HFF-Myc (cell line): ENCODE data around the gene GTSE1.

Experiments used
- DNase-seq: peaks from one replicate; pipeline ENCODE4 v3.0.0-alpha.2; 2011; ENCODE audit warnings: low read depth; ENCODE audit errors: extremely low read depth
- H3K4me3 ChIP-seq: replicated peaks from 2 replicates; pipeline ENCODE4 v1.5.1; 2011; ENCODE audit warnings: low read depth, mild to moderate bottlenecking, control low read depth, low read length
- TF ChIP-seq, protein P1 (sequence below): IDR thresholded peaks from 2 replicates; pipeline ENCODE4 v1.5.1; 2012; ENCODE audit warnings: mild to moderate bottlenecking, low read depth, low read length, control low read depth; ENCODE audit errors: missing control alignments

Gene GTSE1

DNA sequence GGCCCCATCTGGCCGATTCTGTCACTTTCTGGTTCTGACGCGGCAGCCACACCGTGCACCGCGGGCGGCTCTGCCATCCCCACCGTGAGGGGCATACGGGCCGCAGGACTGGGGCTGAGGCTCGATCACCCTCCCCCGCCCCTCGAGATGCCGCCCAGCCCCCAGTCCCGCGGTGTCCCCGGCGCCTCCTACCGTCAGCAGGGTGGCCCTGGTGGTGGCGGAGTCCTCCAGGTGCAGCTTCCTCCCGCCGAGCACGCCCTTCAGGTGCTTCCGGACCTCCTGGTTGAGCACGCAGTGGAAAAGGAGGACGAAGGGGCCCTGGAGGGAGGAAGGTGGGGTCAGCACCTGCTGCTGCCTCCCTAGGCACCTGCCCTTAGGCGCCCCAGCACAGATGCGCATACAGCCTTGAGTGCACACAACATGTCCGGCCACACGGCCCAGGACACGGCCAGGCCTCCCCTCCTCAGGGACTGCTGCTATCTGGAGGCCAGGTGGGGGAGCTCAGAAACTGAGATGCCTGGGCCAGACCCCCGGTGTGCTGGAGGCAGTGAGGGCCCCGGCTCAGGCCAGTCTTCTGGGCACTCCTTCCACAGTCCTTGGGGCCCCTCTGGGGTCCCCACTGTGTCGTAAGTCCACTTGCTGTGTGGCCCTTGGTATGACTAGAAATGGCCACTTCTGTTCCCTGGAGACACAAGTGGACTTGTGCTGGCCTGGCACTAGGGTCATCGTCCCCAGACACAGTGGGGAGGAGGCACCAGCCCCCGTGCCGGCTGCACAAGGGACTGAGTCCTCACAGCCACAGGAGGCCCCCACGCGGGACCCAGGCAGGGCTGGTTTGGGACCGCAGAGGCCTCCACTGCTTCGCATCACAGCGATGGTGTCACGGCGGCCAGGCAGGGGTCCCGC lies 70.4 kb downstream of the GTSE1 start:
- no peak for DNase-seq
- H3K4me3 ChIP-seq = no peak overlapping the region
- TF ChIP-seq, protein P1, sequence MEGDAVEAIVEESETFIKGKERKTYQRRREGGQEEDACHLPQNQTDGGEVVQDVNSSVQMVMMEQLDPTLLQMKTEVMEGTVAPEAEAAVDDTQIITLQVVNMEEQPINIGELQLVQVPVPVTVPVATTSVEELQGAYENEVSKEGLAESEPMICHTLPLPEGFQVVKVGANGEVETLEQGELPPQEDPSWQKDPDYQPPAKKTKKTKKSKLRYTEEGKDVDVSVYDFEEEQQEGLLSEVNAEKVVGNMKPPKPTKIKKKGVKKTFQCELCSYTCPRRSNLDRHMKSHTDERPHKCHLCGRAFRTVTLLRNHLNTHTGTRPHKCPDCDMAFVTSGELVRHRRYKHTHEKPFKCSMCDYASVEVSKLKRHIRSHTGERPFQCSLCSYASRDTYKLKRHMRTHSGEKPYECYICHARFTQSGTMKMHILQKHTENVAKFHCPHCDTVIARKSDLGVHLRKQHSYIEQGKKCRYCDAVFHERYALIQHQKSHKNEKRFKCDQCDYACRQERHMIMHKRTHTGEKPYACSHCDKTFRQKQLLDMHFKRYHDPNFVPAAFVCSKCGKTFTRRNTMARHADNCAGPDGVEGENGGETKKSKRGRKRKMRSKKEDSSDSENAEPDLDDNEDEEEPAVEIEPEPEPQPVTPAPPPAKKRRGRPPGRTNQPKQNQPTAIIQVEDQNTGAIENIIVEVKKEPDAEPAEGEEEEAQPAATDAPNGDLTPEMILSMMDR = no peak

DNA sequence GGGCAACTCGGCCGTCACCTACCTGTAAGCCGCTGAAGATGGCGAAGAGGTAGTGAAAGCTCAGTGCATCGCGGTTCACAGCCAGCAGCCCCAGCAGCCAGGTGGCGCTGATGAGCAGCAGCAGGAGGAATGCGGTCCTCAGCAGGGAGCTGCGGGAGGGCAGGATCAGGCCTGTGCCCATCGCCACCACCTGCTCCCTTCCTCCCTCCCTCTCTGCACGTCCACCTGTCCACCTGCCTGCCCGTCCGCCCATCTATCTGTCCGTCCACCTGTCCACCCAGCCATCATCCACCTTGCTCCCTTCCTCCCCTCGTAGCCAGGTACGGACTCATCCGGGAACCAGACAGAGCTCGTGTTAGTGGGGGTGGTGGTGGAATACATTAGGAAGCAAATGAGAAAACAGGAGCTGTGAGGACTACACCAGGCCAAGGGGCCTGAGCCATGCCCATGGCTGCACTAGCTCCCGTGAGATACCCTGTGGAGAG lies 71.1 kb downstream of the GTSE1 start:
- TF ChIP-seq, protein P1 = peak; percentile 91
- no peak overlapping the region for H3K4me3 ChIP-seq
- DNase-seq = no peak

DNA sequence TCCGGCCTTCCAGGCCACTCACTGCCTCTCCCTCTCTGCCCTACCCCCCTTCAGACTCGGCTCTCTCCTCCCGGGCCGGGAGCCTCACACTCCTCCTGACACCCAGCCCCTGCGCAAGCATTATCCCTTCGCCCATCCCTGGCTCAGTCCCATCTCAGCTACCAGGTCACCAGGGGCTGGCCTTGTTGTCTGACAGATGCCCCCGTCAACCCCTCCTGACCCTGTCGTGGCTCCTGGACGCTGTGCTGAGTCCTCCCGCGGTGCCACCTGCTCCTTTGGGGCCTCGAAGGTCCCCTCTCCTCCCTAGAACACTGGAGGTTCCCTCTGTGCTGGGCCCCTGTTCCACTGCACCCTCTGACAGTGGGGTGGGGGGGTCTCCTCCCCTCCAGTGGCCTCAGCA lies 71.8 kb downstream of the GTSE1 start:
- no peak for DNase-seq
- TF ChIP-seq, protein P1 = no peak
- H3K4me3 ChIP-seq = no peak overlapping the region

DNA sequence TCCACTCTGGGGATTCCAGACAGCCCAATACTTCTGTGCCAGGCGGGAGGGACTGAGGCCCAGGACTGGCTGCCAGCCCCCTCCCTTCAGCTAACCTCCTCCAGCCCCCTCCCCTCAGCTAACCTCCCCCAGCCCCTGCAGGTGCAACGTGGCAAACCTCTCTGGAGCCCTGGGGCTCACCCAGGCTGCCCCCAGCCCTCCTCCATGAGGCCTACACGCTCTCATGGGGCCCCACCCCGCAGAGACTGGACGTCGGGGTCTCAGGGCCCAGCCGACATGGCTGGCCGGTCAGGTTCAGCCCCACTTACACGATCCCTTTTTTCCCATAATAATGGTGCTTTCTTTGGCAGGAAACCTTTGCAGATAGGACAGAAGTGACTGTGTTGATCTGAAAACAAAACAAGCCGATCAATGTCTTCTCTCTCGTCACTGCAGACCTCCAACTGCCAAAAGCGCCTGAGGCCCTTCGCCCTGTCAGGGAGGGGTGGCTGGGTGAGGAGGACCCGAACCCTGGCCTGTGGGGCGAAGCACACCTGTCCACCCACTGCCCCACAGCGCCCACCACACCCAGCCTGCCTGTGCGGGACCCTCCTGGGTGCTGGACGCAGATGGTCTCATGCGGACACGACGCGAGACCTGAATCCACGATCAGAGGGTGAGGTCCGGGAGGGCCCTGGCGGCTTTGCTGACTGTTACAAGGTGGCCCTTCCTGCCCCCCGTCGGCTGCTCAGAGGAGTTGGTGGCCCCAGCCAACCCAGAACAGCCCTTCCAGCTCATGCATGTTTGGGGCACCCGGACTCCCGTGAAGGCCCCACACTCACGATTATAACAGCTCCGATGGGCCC lies 72.4 kb downstream of the GTSE1 start:
- DNase-seq = no peak
- H3K4me3 ChIP-seq = no peak overlapping the region
- TF ChIP-seq, protein P1 = no peak

DNA sequence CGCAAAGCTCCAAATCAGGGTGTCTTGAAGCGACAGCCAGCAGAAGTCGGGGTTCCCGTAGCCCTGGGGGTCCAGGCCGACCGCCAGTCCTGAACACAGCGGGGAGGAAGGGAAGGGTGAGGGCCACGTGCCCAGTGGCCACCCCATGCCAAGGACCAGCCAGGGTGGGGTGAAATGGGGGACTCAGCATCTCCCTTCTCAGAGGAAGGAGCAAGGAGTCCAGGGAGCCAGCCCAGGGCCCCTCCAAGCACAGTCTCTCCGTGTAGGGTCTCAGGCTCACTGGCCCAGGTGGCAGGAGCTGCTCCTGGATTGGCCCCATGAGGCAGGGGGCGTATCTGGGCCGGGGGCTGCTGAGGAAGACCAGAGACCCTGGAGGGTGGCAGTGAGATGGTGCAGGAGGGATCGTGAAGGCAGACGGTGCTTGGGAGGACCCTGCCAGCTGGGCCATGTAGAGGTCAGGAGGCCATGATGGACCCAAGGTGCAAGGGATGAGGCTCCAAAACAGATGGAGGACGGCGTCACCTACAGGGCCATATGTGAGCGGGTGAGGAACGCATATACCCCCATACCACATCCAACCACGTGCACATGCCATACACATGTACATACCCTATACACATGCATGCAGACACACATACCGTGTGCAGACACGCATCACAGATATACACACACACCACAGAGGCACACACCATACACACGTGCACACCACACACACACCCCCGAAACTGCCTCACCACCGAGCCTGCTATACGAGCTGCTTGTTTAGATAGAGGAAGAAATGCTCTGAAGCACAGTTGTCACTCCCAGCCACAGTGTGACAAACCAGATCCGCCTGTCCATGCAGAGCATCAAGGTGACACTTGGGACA lies 73.3 kb downstream of the GTSE1 start:
- DNase-seq = no peak
- no peak overlapping the region for H3K4me3 ChIP-seq
- TF ChIP-seq, protein P1 = no peak
